Ovary (tissue), 9 donors: ENCODE results near the gene NGF. TPM values are rescaled to one million over a fixed set of nuclear protein-coding genes. Genes with fewer than 3 reads are reported as not detected.

Experiments used
- DNase-seq, 5 donors: peaks; one replicate each; pipeline ENCODE4 v3.0.0-alpha.2; 2019 to 2020
- H3K27ac ChIP-seq, 2 donors: fragments of 200-600 bp; one replicate each; pipeline versions ENCODE4 v1.5.1 to v1.8.0; 2019 to 2022
- H3K27me3 ChIP-seq: fragments of 200-600 bp; one replicate; pipeline ENCODE4 v1.8.0; 2022
- H3K36me3 ChIP-seq: fragments of 200-600 bp; sonication (generic); one replicate; pipeline ENCODE4 v1.5.1; 2019
- H3K4me1 ChIP-seq: one replicate; pipeline ENCODE4 v1.8.1; 2013; ENCODE audit warnings: mild to moderate bottlenecking, moderate library complexity; ENCODE audit not compliant: insufficient read depth
- H3K4me3 ChIP-seq: fragments of 200-600 bp; sonication (generic); one replicate; pipeline ENCODE4 v1.5.1; 2017
- H3K9me3 ChIP-seq, 2 donors: fragments of 200-600 bp in 1 of 2; sonication (generic) in 1 of 2; one replicate each; pipeline versions ENCODE4 v1.5.1 to v1.8.1; 2013 to 2019; ENCODE audit warnings: mild to moderate bottlenecking in 1 of 2, moderate library complexity in 1 of 2
- EP300 ChIP-seq: sonication (generic); formaldehyde crosslinking; IDR thresholded peaks from one replicate; pipeline ENCODE4 v1.6.1; 2017; ENCODE audit warnings: antibody characterized with exemption
- POLR2A ChIP-seq: fragments of 450-650 bp; IDR thresholded peaks from one replicate; pipeline ENCODE4 v1.6.1; 2017; ENCODE audit warnings: antibody characterized with exemption, mild to moderate bottlenecking, moderate library complexity
- WGBS, 3 donors: extraction: QIAGEN DNeasy Blood & Tissue Kit in 1 of 3; methylation state at CpG; one replicate each; pipeline versions ENCODE4 v1.1.5 to v1.1.7; 2013 to 2017; 5-methylcytosine and 5-hydroxymethylcytosine counted together
- intact Hi-C, 4 donors: fragments of 100-400 bp; cut with DNase I; formaldehyde crosslinking; loops; one replicate each; pipeline versions ENCODE4 v1.11.0 to v1.15.1; 2022 to 2023
- polyA plus RNA-seq, 2 donors: library from polyadenylated mRNA; stranded (reverse); fragments of 200-250 nt in 1 of 2; fragments of 350-450 nt in 1 of 2; fragmentation: Illumina TruSeq in 1 of 2; extraction: RNeasy Lipid Tissue Mini Kit (QIAGEN cat#74804) in 1 of 2; gene quantifications; one replicate each; pipeline ENCODE4 v1.2.3, GENCODE V29; 2013 to 2014
- total RNA-seq, 7 donors: library from RNA; depleted of rRNA in 2 of 7; stranded (reverse); fragments of >200 nt in 2 of 7; fragmentation: NEBNext Ultra II Directional in 3 of 7; extraction: Animal tissue kit (Norgen Biotek cat#: 25700) in 3 of 7; gene quantifications; one replicate each; pipeline versions ENCODE4 v1.1.0 to v1.2.4, GENCODE V29; 2016 to 2023
- TF ChIP-seq, protein P1 (sequence below), 3 donors: fragments of 450-650 bp in 2 of 3; fragments of 200-600 bp in 1 of 3; IDR thresholded peaks; one replicate each; pipeline versions ENCODE4 v1.5.1 to v1.8.0; 2016 to 2022; ENCODE audit warnings: antibody characterized with exemption in 3 of 3, mild to moderate bottlenecking in 1 of 3
- donor health status: DM: no; HTN: no; CAD: no; lungs with moderate emphysema.
- donor health status: DM: no; HTN: no; CAD: no.
- donor health status: Bipolar disorder and iron deficiency.
- donor health status: DM: yes; HTN: yes; CAD: no.
- donor health status: DM: no; HTN: no; CAD: no.
- donor health status: DM: yes; HTN: yes; CAD: no.

NGF gene
- total and polyA plus RNA-seq, 9 donors: 3.0 to 43.4 (median 14.1) TPM

DNA sequence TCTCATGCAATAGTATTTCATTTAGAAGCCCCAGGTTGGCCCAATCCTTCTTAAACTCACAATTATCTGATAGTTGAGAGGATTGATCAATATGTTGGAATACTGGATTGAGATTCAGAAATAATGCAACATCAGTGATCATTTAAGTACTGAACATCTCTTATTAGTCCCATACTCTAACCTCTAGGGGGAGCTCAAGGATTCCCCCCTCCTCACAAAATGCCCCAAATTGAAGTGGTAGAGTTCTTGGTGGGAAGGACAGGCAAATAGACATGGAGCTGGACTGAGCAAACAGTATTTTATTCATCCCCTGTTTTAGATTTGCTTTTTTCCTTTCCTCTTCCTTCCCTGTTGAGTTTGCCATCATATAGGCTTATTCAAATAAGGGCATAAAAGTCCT, 62.8 kb downstream of the NGF start:
- intact Hi-C loops: loop anchor here in 1 of 4 donors (5.0 kb wide), 1 partner anchor 492 kb away; the partner anchor contains the start of gene CASQ2
- TF ChIP-seq, protein P1, sequence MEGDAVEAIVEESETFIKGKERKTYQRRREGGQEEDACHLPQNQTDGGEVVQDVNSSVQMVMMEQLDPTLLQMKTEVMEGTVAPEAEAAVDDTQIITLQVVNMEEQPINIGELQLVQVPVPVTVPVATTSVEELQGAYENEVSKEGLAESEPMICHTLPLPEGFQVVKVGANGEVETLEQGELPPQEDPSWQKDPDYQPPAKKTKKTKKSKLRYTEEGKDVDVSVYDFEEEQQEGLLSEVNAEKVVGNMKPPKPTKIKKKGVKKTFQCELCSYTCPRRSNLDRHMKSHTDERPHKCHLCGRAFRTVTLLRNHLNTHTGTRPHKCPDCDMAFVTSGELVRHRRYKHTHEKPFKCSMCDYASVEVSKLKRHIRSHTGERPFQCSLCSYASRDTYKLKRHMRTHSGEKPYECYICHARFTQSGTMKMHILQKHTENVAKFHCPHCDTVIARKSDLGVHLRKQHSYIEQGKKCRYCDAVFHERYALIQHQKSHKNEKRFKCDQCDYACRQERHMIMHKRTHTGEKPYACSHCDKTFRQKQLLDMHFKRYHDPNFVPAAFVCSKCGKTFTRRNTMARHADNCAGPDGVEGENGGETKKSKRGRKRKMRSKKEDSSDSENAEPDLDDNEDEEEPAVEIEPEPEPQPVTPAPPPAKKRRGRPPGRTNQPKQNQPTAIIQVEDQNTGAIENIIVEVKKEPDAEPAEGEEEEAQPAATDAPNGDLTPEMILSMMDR (IDR thresholded peaks at IDR 0.05): no peak
- TF ChIP-seq POLR2A (no peak), EP300 (no peak)
- H3K27me3 ChIP-seq: no peaks in the 10 kb centered on the region
- no peak for DNase-seq
- no peaks in the 10 kb centered on the region for H3K9me3 ChIP-seq
- H3K27ac ChIP-seq: no peak overlapping the region
- H3K4me1 ChIP-seq: peaks cover 6% of the 10 kb centered on the region
- H3K36me3 ChIP-seq: no peaks in the 10 kb centered on the region
- H3K4me3 ChIP-seq: no peak overlapping the region

DNA sequence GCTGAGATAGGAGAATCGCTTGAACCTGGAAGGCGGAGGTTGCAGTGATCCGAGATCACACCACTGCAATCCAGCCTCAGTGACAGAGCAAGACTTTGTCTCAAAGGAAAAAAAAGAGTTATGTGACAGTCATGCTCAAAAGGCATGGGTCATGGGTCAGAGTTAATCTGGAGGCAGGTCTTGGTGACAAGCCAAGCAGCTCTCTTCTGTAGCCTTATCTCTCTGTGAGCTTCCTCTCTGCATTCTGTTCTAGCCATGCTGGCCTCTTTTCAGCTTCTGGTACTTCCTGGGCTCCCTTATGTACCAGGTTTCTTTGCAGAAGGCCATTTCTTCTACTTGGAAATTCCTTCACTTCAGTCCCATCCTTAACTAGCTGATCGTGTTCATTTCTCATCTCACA, 63.6 kb downstream of the NGF start:
- no peak for DNase-seq
- no peak overlapping the region for H3K4me3 ChIP-seq
- H3K4me1 ChIP-seq: peaks cover 4% of the 10 kb centered on the region
- 90 to 93% (median 91%) methylated on average over 4 of the region's 4 CpGs for WGBS, 3 donors
- TF ChIP-seq POLR2A (no peak), EP300 (no peak)
- TF ChIP-seq, protein P1 (IDR thresholded peaks at IDR 0.05): no peak
- H3K9me3 ChIP-seq: no peaks in the 10 kb centered on the region
- intact Hi-C loops: no loop called here
- H3K27ac ChIP-seq: no peak overlapping the region
- H3K27me3 ChIP-seq: no peaks in the 10 kb centered on the region
- H3K36me3 ChIP-seq: no peaks in the 10 kb centered on the region

DNA sequence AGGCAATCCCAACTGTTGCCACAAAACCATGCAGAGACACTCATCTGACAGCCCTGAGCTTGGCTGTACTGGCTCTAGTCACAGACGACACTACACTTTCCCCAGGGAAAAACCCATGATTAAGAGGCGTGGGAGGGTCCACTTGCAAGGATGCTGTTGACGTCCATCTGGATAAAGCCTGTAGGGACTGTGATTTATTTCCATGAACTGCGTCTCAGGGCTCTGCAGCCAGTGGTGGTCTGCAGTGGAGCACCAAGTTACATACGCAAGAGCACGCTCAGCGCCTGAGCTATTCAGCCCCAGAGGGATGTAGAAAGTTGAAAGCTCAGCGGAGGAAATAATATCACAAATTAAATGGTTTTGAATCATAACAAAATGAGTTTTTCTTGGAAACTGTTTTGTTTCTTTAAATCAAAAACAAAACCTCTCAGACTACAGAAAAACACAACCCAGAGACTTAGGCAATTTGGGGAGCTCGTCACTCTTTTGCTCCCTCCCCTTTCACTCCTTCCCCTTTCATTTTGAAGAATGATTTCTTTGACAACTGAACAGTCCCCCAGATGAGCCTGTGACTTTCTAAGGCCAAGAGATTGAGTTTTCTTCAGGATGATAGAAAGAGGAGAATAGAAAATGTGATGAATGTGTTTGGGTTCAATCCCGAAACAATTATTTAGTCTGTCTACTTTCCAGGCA, 71.2 kb downstream of the NGF start:
- intact Hi-C loops: loop anchor here in 1 of 4 donors (10.0 kb wide), 1 partner anchor 122 kb away; no protein-coding TSS in a partner anchor
- H3K27me3 ChIP-seq: no peaks in the 10 kb centered on the region
- H3K4me1 ChIP-seq: peaks cover 4% of the 10 kb centered on the region
- no peaks in the 10 kb centered on the region for H3K9me3 ChIP-seq
- H3K36me3 ChIP-seq: no peaks in the 10 kb centered on the region
- no peak overlapping the region for H3K27ac ChIP-seq
- TF ChIP-seq, protein P1 (IDR thresholded peaks at IDR 0.05): no peak
- TF ChIP-seq POLR2A (no peak), EP300 (no peak)
- DNase-seq: peak in 1 of 5 donors; percentile 47
- no peak overlapping the region for H3K4me3 ChIP-seq
- WGBS, 3 donors: 18 to 30% (median 24%) methylated on average over 10 of the region's 10 CpGs

DNA sequence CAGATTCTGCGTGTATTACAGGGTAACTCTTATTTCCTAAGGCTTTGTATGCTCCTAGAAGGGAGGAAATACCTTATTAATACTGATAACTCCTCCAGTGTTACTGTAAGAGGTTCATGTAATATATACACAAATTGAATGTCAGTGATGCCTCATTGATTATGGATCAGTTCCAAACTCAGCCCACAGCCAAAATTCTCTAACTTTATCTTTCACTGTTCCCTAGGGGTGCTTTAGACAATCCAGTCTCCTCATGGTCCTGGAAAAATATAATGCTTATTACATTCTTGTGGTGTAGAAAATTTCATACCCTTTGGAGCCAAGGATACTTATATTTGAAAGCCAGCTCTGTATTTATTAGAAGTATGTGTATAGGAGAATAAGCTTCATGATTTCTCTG, 73.0 kb downstream of the NGF start:
- DNase-seq: no peak
- 83 to 100% (median 93%) methylated on average over 1 of the region's 1 CpG for WGBS, 3 donors
- no peak for TF ChIP-seq POLR2A
- TF ChIP-seq, protein P1 (IDR thresholded peaks at IDR 0.05): no peak
- no peak for TF ChIP-seq EP300
- intact Hi-C loops: loop anchor here in 1 of 4 donors (10.0 kb wide), 1 partner anchor 120 kb away; no protein-coding TSS in a partner anchor
- no peaks in the 10 kb centered on the region for H3K36me3 ChIP-seq
- H3K27ac ChIP-seq: no peak overlapping the region
- H3K4me1 ChIP-seq: peaks cover 4% of the 10 kb centered on the region
- no peaks in the 10 kb centered on the region for H3K27me3 ChIP-seq
- no peaks in the 10 kb centered on the region for H3K9me3 ChIP-seq
- H3K4me3 ChIP-seq: no peak overlapping the region
